ENCODE results near the gene CENPO.
"Not testable (repeated sequence)": the region's sequence is repeated elsewhere in the genome, so short reads cannot be mapped to it uniquely, and the experiment has no call there.

CENPO gene

DNA sequence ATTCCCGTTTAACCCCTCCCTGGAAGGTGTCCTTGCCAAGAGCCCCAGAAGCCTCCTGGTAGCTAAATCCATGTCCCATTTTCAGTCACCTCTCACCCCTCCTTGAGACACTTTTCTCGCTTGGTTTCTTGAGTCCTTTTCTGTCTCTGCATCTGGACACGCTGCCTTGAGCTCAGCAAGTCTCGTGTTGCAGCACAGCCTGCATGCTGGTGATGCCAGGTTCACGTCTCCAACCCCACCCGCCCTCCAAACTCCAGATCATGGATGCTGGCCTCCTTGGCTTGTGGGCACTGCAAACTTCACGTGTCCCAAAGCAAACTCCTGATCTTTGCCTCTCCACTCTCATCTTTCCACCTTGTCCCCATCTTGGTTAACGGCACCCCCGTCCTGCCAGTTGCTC lies 39.3 kb downstream of the CENPO start:
- TF ChIP-seq, protein P1, sequence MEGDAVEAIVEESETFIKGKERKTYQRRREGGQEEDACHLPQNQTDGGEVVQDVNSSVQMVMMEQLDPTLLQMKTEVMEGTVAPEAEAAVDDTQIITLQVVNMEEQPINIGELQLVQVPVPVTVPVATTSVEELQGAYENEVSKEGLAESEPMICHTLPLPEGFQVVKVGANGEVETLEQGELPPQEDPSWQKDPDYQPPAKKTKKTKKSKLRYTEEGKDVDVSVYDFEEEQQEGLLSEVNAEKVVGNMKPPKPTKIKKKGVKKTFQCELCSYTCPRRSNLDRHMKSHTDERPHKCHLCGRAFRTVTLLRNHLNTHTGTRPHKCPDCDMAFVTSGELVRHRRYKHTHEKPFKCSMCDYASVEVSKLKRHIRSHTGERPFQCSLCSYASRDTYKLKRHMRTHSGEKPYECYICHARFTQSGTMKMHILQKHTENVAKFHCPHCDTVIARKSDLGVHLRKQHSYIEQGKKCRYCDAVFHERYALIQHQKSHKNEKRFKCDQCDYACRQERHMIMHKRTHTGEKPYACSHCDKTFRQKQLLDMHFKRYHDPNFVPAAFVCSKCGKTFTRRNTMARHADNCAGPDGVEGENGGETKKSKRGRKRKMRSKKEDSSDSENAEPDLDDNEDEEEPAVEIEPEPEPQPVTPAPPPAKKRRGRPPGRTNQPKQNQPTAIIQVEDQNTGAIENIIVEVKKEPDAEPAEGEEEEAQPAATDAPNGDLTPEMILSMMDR (IDR thresholded peaks at IDR 0.05; ENCODE audit: control insufficient read depth, extremely low read depth, insufficient read depth): no peak
- no peak overlapping the region for H3K4me3 ChIP-seq (ENCODE audit: low read depth, low read length)
- DNase-seq (ENCODE audit: low read depth): no peak

DNA sequence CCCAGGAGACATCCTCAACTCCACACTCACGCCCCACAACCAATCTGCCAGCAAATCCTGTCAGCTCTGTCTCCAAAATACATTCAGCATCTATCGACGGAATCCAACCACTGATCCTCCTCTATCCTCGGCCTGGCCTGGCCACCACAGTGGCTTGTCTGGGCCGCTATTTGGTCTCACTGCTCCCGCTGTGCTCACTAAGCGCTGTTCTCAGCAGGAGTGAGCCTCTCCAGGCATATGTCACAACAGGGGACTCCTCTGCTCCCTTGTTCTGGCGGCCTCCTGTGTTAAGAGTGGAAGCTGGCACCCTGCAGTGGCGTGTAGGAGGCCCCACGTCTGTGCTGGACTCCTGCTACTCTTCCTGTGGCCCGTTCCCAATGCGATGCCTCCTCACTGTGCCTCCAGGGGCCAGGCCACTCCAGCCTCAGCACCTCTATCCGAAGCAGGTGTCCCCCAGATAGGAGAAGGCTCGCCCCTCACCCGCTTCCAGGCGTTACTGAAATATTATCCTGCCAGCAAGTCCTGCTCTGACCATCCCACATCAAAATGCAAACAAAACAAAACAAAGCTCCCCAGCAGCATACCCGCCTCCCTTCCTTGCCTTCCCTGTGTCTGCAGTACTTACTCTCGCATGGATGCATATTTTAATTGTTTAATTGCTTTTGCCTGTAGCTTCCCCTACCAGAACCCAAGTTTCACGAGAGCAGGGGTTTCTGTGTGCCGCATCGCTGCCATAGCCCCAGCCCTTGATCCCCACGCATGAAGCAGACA lies 39.9 kb downstream of the CENPO start:
- DNase-seq (ENCODE audit: low read depth): no peak
- no peak overlapping the region for H3K4me3 ChIP-seq (ENCODE audit: low read depth, low read length)
- TF ChIP-seq, protein P1 (IDR thresholded peaks at IDR 0.05; ENCODE audit: control insufficient read depth, extremely low read depth, insufficient read depth): no peak

DNA sequence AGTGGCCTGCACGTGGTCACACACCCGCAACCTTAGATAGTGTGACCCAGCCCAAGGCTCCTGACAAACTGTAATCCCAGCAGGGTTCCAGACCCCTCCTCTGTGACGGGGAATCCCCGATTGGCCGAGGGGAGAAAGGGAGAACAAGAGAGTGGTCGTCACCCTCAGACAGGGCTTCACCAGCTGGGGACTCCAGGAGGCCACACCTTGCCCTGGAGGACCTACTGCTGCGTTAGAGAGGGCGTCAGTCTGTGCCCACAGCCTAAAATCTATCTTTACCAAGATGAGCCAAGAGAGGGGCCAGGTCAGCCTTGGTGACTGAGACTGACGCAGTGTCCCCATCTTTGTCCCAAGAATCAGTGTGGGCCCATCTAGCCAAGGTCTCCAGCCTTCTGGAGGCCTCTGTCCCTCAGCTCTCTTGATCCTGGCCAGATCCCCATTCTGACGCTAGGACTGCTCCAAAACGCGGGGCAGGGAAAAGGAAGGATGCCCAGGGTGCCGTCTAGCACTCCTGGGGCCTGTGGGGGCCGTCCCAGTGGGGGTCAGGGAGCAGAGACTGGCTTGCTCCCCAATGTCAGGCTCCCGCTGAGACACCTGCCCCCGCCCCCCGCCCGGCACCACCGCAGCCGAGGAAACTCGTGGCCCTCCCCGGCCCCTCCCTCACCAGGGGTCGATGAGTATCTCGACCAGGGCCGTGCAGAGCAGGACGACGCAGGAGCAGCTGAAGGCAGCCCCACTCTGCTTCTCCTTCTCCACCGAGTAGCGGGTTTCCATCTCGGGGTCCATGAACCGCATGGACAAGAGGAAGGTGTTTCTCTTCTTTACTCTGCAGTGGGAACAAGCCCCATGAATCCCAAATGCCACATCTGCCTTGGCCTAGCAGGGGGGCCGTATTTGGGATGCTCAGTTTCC lies 40.9 kb downstream of the CENPO start:
- TF ChIP-seq, protein P1 (IDR thresholded peaks at IDR 0.05; ENCODE audit: control insufficient read depth, extremely low read depth, insufficient read depth): no peak
- no peak for DNase-seq (ENCODE audit: low read depth)

DNA sequence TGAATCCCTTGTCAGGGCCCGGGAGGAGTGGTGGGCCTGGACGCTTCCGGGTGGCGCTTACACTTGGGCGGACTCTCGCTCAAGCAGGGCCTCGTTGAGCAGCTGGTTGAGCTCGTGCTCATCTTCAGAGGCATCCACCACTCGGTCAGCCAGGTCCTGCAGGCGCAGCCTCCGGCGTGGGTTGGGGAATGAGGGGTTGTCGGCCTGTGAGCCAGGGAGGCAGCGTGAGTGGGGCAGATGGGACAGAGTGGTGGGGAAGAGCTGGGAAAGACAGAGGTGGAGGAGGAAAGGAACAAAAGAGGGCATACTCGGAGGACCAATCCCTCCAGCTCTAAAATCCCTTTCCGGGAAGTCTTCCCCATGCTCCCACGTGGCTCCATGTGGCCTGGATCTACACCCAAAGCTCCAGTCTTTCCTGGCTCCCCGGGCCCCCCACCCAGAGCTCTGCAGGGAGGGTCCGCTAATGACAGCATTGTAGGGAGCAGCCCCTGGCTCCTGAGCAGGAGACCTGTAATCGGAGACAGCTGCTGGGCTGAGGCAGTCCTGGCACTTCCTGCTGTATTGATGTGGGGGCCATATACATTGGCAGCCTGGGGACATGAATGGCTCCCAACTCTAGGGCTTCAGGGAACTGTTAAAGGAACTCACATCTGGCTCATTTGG lies 41.6 kb downstream of the CENPO start:
- TF ChIP-seq, protein P1 (IDR thresholded peaks at IDR 0.05; ENCODE audit: control insufficient read depth, extremely low read depth, insufficient read depth): no peak
- DNase-seq (ENCODE audit: low read depth): no peak
- no peak overlapping the region for H3K4me3 ChIP-seq (ENCODE audit: low read depth, low read length)

More for the DNA sequence above, 40.9 kb downstream of the CENPO start:
- H3K4me3 ChIP-seq (ENCODE audit: low read depth, low read length): no peak overlapping the region

DNA sequence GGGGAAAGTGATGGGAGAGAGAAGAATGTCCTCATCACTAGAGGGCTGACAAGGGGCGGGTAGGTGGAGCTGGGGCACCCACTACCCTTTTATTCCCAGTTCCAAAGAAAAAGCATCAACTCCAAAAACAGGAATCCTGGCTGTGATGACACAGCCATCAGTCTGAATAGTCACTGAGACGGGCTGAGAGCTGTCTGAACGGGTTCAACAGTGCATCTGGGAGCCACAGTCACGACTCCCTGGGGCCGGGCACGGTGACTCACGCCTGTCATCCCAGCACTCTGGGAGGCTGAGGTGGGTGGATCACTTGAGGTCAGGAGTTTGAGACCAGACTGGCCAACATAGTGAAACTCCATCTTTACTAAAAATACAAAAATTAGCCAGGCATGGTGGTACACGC lies 42.2 kb downstream of the CENPO start:
- not testable (repeated sequence) for H3K4me3 ChIP-seq (ENCODE audit: low read depth, low read length); DNase-seq (ENCODE audit: low read depth)

DNA sequence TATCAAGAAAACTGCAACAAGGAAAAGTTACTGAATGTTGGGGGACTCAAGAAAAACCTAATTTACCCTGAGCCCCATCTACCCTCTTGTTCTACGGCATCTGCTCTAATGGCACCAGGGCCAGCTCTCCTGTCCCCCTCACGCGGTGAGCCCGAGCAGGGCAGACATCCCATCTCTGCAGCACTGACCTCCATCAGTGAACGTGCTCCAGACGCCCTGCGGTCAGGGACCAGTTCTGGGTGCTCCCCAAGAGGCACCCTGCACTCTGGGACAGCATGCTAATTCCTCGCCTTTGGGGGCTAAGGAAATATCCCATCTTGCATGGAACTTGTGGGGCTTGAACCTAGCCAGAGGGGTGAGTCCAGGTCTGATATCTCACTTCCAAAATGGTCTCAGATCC lies 43.0 kb downstream of the CENPO start:
- TF ChIP-seq, protein P1 (IDR thresholded peaks at IDR 0.05; ENCODE audit: control insufficient read depth, extremely low read depth, insufficient read depth): no peak
- DNase-seq (ENCODE audit: low read depth): no peak
- H3K4me3 ChIP-seq (ENCODE audit: low read depth, low read length): no peak overlapping the region

DNA sequence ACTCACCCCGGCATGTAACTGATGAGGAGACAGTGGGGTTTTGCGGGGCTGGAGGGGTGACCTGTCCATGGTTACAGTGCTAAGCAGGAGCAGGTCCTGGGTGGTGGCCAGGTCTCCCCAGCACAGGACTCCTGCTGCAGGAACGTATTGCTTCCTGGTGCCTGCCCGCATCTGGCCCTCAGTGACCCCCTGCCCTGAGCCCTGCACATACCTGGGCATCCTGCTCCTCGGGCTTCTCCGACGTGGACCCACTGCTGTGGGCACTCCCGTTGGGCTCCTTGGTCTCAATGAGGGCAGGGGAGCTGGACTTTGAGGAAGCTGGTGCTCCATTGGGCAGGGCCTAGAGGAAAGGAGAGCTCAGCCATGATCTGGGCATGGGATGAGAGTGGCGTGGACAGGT lies 43.5 kb downstream of the CENPO start:
- DNase-seq (ENCODE audit: low read depth): no peak
- TF ChIP-seq, protein P1 (IDR thresholded peaks at IDR 0.05; ENCODE audit: control insufficient read depth, extremely low read depth, insufficient read depth): no peak
- H3K4me3 ChIP-seq (ENCODE audit: low read depth, low read length): no peak overlapping the region
